HG03139 (cell line): ENCODE measurements around the gene GRIK4.
"Not testable (repeated sequence)": the region's sequence is repeated elsewhere in the genome, so short reads cannot be mapped to it uniquely, and the experiment has no call there.

Experiments
- ATAC-seq: cut with Tn5 transposase; IDR thresholded peaks from one replicate; pipeline ENCODE4 v1.9.1; 2021; ENCODE audit not compliant: unreplicated experiment

Gene GRIK4

DNA sequence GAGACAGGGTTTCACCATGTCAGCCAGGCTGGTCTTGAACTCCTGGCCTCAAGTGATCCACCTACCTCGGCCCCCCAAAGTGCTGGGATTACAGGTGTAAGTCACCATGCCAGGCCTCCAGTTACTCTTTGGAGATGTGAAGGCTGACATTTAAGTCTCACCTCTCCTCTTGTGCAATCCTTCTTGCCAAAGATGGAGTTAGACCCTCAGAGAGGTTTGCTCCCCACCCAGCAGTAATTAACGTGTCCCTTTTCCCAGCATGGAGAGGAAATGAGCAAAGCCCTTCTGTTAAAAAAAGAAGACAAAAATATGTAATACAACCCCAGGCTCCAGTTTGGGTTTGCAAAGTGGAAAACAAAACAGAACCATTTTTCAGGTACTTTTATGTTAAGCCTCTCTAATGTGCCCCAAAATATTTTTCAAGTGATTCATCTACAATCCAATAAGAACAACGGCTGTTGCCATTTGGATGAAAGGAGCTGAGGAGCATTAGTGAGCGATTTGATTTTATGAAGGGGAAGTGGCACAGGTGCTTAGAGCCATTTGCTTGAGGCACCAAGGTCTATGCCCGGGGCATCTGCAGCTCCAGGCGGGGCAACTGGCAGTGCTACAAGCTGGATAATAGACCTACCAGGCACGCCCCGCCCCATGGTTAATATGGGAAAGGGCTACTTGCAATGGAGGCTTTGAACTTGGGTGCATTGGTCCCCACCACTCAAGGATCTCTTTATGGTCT lies 57.2 kb downstream of the GRIK4 start:
- no peak for ATAC-seq

DNA sequence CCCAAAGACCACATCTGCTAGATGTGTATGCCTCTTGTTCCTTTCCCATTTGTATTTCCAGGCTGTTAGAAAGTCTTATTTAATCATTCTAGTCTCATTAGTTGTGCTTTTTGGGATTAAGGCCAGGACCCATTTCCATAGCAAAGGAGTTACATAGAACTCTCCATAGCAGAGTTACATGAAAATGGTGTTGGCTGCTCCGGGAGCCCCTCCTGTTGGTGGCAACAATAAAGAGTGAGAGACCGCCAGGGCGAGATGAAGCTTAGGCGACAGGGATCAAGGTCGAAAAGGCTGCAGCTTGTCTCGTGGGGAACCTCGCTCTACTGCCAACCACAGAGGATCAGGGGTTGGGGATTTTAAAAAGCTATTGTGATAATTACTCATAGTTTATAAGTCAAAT lies 58.3 kb downstream of the GRIK4 start:
- no peak for ATAC-seq

DNA sequence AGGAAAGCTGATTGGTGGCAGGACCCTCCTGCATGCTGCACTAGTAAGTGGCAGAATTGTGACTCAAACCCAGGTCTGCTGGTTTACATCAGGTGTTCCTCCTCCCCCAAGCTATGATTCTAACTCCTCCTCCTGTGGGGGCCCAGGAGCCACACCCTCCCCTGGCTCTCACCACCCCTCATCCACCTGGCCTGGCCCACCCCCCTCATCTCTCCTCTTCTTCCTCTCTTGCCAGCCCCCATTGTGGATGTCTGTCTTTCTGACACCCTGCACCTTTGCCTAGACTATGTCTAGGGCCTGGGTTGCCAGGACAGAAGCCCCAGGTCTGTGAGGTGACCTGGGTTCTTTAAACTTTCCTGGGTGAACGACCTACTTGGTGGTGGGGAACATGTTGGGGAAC lies 59.9 kb downstream of the GRIK4 start:
- ATAC-seq, result no peak

DNA sequence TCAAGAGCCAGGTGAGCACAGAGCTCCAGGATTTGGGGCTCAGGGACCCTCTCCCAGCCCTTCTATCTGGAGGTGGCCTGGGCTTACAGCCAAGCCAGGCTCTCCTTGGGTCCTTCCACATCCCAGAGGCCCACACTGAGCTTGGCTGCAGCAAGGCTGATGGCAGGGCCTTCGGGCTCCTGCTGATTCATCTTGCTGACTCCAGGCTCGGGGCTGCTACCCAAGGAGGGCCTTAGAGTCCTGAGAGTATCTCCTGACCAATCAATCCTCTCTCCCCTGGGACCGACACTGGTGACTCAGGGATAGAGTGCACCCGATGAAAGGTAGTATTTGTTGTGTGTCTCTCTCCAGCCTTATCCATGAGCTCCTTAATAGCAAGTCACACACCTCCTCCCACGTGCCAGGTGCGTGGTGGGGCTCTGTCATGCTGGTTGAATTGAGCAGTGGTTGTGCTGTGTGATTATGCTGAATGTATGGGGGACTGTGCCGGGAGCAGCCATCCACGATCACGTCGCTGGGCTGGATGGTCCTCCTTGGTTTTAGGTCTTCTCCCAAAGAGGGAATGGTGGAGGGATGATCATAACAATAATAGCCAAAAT lies 62.3 kb downstream of the GRIK4 start:
- ATAC-seq, result no peak

DNA sequence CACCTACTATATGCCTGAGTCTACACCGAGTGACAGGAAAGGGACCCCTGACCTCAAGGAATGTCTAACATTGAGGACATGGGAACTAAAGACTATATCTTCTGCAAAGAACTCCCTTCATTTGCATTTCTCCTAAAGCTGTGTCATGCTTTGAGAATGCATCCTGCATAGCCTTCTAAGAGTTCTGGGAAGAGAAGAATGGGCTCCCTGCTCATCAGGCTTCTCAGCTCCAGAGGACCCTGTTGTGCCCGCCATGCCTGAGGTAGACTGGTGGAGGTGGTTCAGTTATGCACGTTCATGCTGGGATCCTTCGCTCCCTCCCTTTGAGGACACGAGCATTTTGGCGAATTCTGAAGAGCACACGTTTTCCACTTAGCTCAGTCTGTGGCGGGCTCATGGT lies 63.3 kb downstream of the GRIK4 start:
- no peak for ATAC-seq

DNA sequence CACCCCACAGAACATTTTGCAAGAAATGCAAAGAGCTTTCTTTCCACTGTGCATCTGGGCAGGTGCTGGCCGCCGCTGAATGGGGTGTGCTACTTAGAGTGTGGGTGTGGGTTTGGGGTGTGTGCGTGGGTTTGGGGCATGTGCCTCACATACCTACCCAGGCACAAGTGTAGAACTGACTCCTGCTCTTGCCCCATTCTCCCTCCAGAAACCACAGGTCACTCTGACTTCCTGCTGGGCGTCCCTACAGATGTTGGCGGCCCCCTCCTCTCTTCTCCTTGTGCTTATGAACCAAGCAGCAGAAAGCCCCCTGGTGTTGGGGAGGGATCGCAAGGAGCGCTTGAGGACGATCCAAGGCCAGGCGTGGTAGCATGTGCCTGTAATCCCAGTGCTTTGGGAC lies 63.9 kb downstream of the GRIK4 start:
- ATAC-seq, result no peak

DNA sequence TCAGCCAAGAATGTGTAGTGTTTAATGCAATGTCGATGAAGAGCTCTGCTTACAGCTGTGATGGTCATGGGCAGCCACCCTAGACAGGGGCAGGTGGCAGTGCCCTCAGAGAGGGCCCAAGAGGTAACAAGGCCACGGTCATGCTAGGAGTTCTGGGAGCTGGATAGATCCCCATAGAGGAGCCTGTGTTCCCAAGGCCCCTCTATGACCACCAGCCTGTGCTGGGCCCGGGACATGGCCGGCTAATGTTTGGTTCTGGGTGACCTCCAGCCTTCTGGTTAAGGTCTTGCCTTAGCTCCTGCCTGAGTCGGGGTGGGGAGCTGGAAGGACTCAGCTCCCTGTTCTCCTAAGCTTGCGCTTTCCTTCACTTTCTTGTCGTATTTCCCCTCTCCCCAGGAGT lies 65.1 kb downstream of the GRIK4 start:
- no peak for ATAC-seq

DNA sequence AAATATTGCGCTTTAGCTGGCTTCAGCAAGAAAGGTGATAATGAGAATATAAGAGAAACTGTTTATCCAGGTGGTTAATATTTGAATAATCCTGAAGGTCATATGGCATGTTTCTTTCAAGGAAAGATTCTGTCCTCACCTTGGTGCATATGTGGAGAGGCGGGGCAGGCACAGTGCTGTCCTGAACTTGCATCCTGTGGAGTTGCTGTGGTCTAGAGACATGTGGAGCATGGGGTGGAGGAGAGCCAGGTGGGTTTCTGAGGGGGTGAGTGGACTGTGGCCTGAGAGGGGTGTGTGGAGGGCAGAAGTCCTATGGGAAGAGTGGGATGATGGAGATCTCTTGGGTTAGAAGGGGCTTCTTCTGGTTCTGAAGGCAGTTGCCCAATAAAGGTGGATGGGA lies 65.5 kb downstream of the GRIK4 start:
- no peak for ATAC-seq

DNA sequence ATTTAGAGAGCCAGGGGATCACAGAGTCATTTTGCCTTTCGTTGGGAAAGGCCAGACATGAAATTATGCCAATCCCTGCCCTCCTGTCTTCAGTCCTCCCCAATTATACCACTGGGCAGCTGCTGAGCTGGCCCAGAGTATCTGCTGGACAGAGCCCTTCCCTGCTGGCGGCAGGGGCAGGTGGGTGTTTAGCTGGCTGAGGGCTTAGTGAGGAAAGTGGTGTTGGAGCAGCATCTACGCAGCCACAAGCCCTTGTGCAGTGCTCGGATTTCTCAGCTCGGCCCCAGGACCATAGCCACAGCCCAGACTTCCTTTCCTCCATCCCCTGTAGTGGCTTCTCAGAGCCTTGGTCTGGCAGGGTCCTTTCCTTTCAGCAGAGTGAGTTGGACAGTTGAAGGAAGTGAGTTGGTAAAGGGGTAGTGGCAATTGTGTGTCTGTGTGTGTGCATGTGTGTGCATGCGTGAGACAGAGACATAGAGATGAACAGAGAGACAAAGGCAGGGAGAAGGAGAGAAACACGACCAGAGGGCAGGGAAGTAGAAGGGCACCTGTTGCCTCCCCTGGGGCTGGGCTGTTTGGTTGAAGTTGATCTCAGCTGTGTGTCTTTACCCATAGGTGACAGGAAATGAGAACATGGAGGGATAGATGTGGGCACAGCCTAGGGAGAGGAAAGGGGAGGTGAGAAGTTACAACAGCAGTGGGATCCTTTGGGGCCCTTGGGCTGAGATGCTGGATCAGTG lies 66.2 kb downstream of the GRIK4 start:
- ATAC-seq, result no peak

DNA sequence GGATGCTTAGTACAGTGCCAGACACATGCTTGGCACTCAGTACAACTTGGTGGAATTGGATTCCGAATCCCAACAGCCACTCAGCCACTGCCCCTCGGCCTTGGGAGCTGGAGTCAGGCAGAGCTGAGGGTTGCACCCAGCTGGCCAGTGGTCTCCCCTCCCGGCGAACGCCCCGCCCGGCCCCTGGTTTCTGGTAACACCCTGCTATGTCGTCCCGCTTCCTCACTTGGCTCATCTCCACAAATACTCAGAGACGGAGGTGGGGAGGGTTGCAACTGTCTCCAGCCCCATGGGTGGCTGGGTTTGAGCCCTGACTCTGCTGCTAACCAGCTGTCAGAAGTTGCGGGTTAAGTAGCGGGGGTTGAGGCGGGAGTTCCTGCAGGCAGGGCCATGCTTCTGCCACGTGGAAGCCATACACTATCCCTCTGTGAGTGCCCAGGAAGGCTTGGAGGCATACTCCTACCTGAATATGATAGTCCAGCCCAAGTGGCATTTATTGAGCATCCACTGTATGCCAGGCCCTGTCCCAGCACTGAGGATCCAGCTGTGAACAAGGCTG lies 67.1 kb downstream of the GRIK4 start:
- ATAC-seq, result no peak

DNA sequence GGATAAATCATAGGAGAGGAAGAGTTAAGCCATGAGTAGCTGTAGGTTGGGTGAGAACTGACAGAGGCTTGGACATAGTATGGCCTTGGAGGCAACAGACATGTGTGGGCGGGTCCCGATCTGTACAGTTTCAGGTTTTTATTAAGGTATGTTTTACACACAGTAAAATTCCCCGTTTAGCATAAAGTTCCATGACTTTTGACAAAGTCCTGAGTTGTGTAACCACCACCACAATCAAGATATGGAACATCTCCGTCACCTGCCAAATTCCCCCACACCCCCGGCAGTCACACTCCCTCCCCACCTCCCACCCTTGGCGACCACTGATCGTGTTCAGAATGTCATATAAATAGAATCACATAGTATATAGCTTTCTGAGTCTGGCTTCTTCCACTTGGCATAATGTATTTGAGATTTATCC lies 68.1 kb downstream of the GRIK4 start:
- no peak for ATAC-seq

DNA sequence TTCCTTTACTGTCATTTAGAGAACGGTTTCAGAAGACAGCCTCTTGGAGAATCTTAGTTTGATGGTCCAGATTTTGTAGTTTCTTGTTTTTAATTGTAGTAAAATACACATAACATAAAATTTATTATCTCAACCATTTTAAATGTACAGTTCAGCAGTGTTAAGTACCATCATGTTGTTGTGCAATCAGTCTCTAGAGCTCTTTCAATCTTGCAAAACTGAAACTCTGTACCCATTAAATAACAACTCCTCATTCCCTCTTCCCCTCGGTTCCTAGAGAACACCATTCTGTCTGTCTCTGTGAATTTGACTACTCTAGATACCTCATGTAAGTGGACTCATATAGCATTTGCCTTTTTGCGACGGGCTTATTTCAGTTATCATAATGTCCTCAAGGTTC lies 69.8 kb downstream of the GRIK4 start:
- no peak for ATAC-seq

DNA sequence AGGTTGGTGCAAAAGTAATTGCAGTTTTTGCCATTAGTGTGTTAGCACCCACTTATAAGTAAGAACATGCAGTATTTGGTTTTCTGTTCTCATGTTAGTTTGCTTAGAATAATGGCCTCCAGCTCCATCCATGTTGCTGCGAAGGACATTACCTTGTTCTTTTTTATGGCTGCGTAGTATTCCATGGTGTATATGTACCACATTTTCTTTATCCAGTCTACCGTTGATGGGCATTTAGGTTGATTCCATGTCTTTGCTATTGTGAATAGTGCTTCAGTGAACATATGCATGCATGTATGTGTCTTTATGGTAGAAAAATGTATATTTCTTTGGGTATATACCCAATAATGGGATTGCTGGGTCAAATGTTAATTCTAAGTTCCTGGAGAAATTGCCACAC lies 71.0 kb downstream of the GRIK4 start:
- ATAC-seq, result not testable (repeated sequence)

DNA sequence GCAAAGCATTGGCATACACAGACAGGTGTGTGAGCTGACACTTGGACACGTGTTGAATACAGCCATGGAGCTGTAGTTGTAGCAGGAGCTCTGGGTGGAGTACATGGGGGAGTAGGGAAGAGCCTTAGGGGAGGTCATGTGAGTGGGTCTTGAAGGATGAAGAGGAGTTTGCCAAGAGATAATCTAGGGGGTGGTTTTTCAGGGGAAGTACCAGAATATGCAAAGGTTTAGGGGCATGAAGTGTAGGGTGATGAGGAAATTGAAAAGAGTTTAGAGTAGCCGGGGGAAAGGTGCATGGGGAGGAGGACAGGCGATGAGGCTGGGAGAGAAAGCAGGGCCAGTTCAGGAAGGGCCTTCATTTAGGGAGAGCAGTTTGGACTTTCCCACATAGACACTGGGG lies 74.5 kb downstream of the GRIK4 start:
- no peak for ATAC-seq

DNA sequence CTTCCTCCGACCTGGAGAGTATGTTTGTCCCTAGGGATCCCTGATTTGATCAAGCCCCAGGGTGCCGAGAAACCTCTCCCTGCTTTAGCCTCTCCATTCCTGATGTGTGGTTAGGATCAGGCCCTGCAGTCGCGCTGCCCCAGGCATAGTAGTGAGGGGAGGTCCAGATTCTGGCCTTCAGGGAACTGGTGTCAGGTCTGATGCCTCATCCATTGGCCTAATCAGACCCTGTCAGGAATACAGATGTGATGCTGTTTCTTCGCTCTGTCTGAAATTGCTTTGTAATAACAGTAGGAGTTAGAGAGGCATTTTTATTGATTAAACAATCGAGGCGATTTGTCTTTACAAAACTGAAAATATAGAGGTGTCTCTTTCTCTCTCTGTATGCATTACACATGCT lies 75.2 kb downstream of the GRIK4 start:
- no peak for ATAC-seq

DNA sequence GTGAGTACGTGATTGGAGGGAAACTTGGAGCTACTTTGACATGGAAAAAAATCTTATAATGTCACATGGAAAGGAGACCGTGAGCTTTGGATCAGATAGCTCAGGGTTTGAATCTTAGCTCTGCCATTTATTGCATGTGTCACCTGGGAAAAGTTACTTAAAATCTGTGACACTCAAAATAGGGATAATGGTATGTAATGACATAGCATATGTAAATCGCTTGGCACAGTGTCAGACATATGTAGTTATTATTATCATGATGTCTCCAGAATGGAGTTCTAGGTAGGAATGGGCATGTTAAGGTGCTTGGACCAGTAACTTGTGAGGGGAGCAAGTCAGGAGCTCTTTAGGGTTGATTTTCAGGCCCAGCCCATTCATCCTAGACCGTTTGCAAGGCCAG lies 75.8 kb downstream of the GRIK4 start:
- no peak for ATAC-seq

DNA sequence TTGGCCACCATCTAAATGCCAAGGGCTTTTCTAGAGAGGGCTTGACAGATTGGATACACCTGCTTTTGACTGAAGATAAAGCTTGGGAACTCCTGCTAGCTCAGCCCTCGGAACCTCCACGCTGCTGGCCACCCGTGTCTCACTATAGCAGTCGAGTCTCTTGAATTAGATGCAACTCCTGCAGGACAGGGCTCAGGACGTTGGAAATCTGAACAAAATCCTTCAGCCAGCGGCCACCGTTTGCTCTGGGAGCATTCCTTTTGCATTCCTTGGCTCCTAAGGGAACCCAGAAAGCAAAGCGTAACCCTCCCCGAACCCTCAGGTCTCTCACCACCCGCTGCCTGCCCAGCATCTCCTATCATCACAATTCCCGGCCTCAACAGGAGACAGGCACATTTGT lies 77.8 kb downstream of the GRIK4 start:
- ATAC-seq, result no peak

DNA sequence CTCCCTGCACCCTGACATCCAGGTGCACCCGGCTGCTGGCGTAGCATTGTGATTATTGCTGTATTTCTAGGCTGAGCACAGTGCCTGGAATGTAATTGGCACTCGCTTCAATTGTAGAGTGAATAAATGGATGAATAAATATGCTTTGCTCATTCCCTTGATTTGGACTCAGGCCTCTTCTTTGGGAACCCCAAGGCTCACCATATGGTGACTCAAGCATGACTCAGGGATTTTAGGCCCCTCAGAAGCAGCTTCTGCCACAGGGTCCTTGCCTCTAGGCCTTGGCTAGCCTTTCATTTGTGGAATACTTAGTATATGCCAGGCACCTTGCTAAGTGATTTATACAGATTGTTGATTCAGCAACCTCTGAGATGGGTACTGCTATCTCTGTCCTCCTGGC lies 78.9 kb downstream of the GRIK4 start:
- no peak for ATAC-seq

DNA sequence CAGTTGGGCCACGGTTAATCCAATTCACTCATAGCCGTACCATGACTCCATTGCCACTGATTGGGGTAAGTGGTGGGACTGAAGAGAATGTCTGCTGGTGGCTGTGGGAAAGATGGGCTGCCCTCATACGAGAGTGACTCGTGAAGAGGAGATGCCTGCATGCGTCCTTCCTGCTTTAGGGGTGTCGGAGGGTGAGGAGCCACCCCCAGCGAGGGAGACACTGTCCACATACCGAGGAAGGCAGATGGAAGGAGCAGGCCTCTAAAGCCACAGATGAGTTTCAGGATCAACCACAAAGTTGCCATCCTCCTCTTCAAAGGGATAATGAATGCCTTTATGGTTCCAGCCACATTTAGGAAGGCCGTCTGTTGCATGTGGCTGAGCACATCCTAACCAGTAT lies 83.2 kb downstream of the GRIK4 start:
- ATAC-seq, result no peak

DNA sequence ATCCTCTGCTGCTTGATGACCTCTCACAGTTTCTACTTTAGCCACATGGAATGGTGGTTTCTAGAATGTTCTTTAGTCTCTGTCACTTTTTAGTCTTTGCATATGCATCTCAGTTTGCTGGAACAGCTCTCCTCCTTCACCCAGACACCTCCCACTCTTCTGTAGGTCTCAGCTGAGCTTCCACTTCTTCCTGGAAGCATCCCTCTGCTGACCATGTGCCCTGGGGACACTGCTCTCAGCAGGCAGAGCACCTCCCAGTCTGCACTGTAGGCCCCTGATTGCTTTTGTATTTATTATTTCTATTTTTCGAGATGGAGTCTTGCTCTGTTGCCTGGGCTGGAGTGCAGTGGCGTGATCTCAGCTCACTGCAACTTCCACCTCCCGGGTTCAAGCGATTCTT lies 84.0 kb downstream of the GRIK4 start:
- no peak for ATAC-seq

DNA sequence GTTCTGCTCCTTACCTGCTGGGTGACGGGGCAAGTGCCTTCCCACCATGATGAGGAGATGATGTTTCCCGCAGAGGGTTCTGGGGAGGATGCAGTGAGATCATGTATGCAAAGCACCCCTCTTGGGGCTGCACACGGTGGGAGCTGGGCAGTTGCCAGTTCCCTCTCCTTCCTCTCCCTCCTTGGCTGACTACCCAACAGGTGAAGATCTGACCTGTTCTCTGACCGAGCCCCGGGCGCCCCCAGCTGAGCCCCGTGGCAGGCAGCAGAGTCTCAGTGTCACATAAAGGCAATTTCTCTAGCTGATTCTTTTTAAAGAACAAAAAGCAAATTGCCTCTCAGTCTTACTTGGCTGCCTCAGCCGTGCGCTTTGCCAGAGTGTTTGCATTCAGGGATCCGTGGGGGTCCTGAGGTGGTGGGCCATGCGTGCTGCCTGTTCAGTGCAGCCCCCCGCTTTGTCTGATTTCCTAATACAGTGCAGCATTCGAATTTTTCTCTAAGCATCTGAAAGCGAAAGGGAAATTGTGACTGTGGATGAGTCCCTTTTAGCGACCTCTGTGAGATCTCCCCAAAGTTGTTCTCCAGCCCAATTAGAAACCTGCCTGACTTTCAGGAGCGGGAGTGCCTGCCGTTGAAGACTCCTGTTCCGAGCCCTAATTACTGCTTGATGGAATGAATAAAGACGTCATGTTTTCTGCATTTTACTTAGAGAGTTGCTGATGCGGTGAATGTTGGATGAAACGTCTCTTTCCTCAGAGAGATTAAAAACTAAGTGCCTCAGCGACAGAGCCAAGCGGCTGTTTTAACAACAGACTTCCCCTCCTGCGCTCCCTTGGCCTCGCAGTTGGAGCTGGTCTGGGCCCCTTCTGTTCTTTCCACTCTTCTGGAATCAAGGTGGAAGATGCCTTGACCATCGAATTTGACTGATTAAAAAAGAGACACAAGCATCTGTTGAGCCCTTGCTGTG lies 86.0 kb downstream of the GRIK4 start:
- ATAC-seq, result no peak
